ENCODE data around the gene S1PR5. TPM values are rescaled to one million over a fixed set of nuclear protein-coding genes. Genes with fewer than 3 reads are reported as not detected.

Gene S1PR5
- total RNA-seq, 2 experiments from 2014 or later = 0.55 to 0.92 TPM

GRCh38 chr19:10554760-10555609 lies 37.7 kb upstream of the S1PR5 start:
- H3K4me1 Mint-ChIP-seq (ENCODE audit: low read depth) = peaks cover 45% of the 10 kb centered on the region
- H3K36me3 Mint-ChIP-seq (ENCODE audit: low read depth) = peaks cover 84% of the 10 kb centered on the region
- H3K27me3 Mint-ChIP-seq = no peaks in the 10 kb centered on the region
- TF ChIP-seq, protein P1, sequence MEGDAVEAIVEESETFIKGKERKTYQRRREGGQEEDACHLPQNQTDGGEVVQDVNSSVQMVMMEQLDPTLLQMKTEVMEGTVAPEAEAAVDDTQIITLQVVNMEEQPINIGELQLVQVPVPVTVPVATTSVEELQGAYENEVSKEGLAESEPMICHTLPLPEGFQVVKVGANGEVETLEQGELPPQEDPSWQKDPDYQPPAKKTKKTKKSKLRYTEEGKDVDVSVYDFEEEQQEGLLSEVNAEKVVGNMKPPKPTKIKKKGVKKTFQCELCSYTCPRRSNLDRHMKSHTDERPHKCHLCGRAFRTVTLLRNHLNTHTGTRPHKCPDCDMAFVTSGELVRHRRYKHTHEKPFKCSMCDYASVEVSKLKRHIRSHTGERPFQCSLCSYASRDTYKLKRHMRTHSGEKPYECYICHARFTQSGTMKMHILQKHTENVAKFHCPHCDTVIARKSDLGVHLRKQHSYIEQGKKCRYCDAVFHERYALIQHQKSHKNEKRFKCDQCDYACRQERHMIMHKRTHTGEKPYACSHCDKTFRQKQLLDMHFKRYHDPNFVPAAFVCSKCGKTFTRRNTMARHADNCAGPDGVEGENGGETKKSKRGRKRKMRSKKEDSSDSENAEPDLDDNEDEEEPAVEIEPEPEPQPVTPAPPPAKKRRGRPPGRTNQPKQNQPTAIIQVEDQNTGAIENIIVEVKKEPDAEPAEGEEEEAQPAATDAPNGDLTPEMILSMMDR (IDR thresholded peaks at IDR 0.05) = no peak
- intact Hi-C loops (cut with DNase I, micrococcal nuclease) = no loop called here
- no peaks in the 10 kb centered on the region for H3K27me3 ChIP-seq (ENCODE audit: control insufficient read depth in 1 of 2, insufficient read depth in 2 of 2, low read length in 2 of 2)
- ATAC-seq (ENCODE audit: poor library complexity) (no peak), DNase-seq (no peak)
- H3K4me3 Mint-ChIP-seq = no peak overlapping the region
- H3K9me3 Mint-ChIP-seq = no peaks in the 10 kb centered on the region
- POLR2A ChIA-PET = interaction anchor here (0.6 to 6.7 kb wide), 5 partner anchors 8 to 75 kb away, joined by 3 to 81 read pairs (median 7); partner anchors contain the start of genes ATG4D, CDKN2D and KRI1
- peak overlapping the region; percentile 85 for H3K27ac Mint-ChIP-seq
- peak overlapping the region; percentile 66 to 69 for H3K27ac ChIP-seq (ENCODE audit: low read depth in 1 of 2, low read length in 2 of 2)
- CTCF ChIA-PET = interaction anchor here (1.2 to 1.3 kb wide), 2 partner anchors 10 to 43 kb away, joined by 3 to 6 read pairs; partner anchors contain the start of gene KRI1
- peaks cover 70% of the 10 kb centered on the region for H3K4me1 ChIP-seq (ENCODE audit: insufficient read depth, low read length)
- H3K36me3 ChIP-seq (ENCODE audit: insufficient read depth, low read length) = peaks cover 78% of the 10 kb centered on the region
- H3K9me3 ChIP-seq (ENCODE audit: control insufficient read depth in 1 of 2, insufficient read depth in 1 of 2, low read length in 2 of 2) = peaks cover 0 to 5% of the 10 kb centered on the region in 2 experiments
- H3K4me3 ChIP-seq (ENCODE audit: low read length) = peak overlapping the region; percentile 15

DNA sequence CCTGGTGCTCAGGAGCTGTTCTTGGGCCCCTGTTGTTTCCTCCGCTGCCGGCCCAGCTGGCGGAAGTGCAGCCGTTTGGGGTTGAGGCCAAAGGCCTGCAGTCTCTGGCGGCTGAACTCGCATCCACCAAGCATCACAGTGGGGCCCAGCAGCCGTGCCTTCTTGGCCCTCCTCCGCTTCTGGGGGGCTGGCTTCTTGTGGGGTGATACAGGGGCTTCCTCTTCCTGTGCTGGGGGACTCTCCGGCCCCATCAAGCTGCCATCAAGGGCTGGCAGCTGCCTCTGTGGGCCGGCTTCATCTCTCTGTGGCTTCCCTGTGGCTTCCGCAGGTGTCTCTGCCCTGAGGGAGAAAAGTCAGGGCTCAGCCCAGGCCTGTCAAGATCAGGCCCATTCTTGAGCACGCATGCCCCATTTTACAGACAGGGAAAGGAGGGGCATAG lies 36.7 kb upstream of the S1PR5 start:
- ChIA-PET POLR2A (interaction anchor here (0.7 to 6.7 kb wide), 5 partner anchors 9 to 90 kb away, joined by 3 to 81 read pairs (median 7); partner anchors contain the start of genes ATG4D, CDKN2D and KRI1), CTCF (interaction anchor here (0.6 to 1.4 kb wide), 8 partner anchors 11 to 284 kb away, joined by 3 to 7 read pairs (median 4); partner anchors contain the start of genes CDKN2D and KRI1)
- no peaks in the 10 kb centered on the region for H3K9me3 Mint-ChIP-seq
- DNase-seq (peak; percentile 31 to 86 (median 48)), ATAC-seq (ENCODE audit: poor library complexity) (peak; percentile 78)
- no peaks in the 10 kb centered on the region for H3K27me3 Mint-ChIP-seq
- H3K9me3 ChIP-seq (ENCODE audit: control insufficient read depth in 1 of 2, insufficient read depth in 1 of 2, low read length in 2 of 2) = peaks cover 0 to 5% of the 10 kb centered on the region in 2 experiments
- H3K4me3 ChIP-seq (ENCODE audit: low read length) = peak overlapping the region; percentile 15
- peak overlapping the region; percentile 69 for H3K4me3 Mint-ChIP-seq
- peak overlapping the region; percentile 85 for H3K27ac Mint-ChIP-seq
- peaks cover 84% of the 10 kb centered on the region for H3K36me3 Mint-ChIP-seq (ENCODE audit: low read depth)
- intact Hi-C loops (cut with DNase I, micrococcal nuclease) = no loop called here
- H3K4me1 Mint-ChIP-seq (ENCODE audit: low read depth) = peaks cover 45% of the 10 kb centered on the region
- H3K4me1 ChIP-seq (ENCODE audit: insufficient read depth, low read length) = peaks cover 72% of the 10 kb centered on the region
- H3K27me3 ChIP-seq (ENCODE audit: control insufficient read depth in 1 of 2, insufficient read depth in 2 of 2, low read length in 2 of 2) = no peaks in the 10 kb centered on the region
- peaks cover 76% of the 10 kb centered on the region for H3K36me3 ChIP-seq (ENCODE audit: insufficient read depth, low read length)
- TF ChIP-seq, protein P1 (IDR thresholded peaks at IDR 0.05) = no peak
- H3K27ac ChIP-seq (ENCODE audit: low read depth in 1 of 2, low read length in 2 of 2) = peak overlapping the region; percentile 57 to 69

- Mint-ChIP-seq H3K9me3 (no peaks in the 10 kb centered on the region), H3K27me3 (no peaks in the 10 kb centered on the region), H3K27ac (peak overlapping the region; percentile 85), H3K4me1 (ENCODE audit: low read depth) (peaks cover 45% of the 10 kb centered on the region), H3K36me3 (ENCODE audit: low read depth) (peaks cover 84% of the 10 kb centered on the region), H3K4me3 (peak overlapping the region; percentile 69)
- ChIA-PET CTCF (interaction anchor here (0.6 to 1.4 kb wide), 10 partner anchors 11 to 284 kb away, joined by 3 to 7 read pairs (median 3); partner anchors contain the start of genes CDKN2D, DNM2 and KRI1), POLR2A (interaction anchor here (0.6 to 6.7 kb wide), 6 partner anchors 10 to 91 kb away, joined by 3 to 81 read pairs (median 5); partner anchors contain the start of genes ATG4D, CDKN2D and KRI1)
- Histone ChIP-seq H3K9me3 (ENCODE audit: control insufficient read depth in 1 of 2, insufficient read depth in 1 of 2, low read length in 2 of 2) (peaks cover 0 to 5% of the 10 kb centered on the region in 2 experiments), H3K27ac (ENCODE audit: low read depth in 1 of 2, low read length in 2 of 2) (peak overlapping the region; percentile 57 to 69), H3K4me3 (ENCODE audit: low read length) (no peak overlapping the region), H3K36me3 (ENCODE audit: insufficient read depth, low read length) (peaks cover 78% of the 10 kb centered on the region), H3K4me1 (ENCODE audit: insufficient read depth, low read length) (peaks cover 72% of the 10 kb centered on the region), H3K27me3 (ENCODE audit: control insufficient read depth in 1 of 2, insufficient read depth in 2 of 2, low read length in 2 of 2) (no peaks in the 10 kb centered on the region)
- intact Hi-C loops (cut with DNase I, micrococcal nuclease) = no loop called here
- peak in 2 of 14 experiments; percentile 27 to 30 for DNase-seq
- peak; percentile 12 for ATAC-seq (ENCODE audit: poor library complexity)
- TF ChIP-seq, protein P1 (IDR thresholded peaks at IDR 0.05) = no peak
Measured at GRCh38 chr19:10553087-10553667, 35.9 kb upstream of the S1PR5 start.

All from CD4-positive, alpha-beta T cell (primary cell).